D341Med (cell line): ENCODE measurements around the gene DYNC2LI1.

Experiments used
- DNase-seq: peaks from one replicate; pipeline ENCODE4 v3.0.0; 2012; ENCODE audit warnings: low spot score

DYNC2LI1 gene

GRCh38 chr2:43818761-43819160 is 44.9 kb downstream of the DYNC2LI1 start:
- DNase-seq = no peak

- DNase-seq = no peak
Measured at GRCh38 chr2:43819491-43820163, 45.8 kb downstream of the DYNC2LI1 start.

GRCh38 chr2:43822839-43823238 is 49.0 kb downstream of the DYNC2LI1 start:
- DNase-seq = no peak

GRCh38 chr2:43823751-43824150 is 49.9 kb downstream of the DYNC2LI1 start:
- no peak for DNase-seq

- no peak for DNase-seq
Measured at GRCh38 chr2:43824512-43824911, 50.7 kb downstream of the DYNC2LI1 start.

GRCh38 chr2:43824951-43825493 is 51.2 kb downstream of the DYNC2LI1 start:
- no peak for DNase-seq

GRCh38 chr2:43825841-43826240 is 52.0 kb downstream of the DYNC2LI1 start:
- no peak for DNase-seq

GRCh38 chr2:43826305-43827250 is 52.7 kb downstream of the DYNC2LI1 start:
- DNase-seq = no peak

GRCh38 chr2:43831543-43832294 is 57.9 kb downstream of the DYNC2LI1 start:
- DNase-seq = no peak

GRCh38 chr2:43832457-43832856 is 58.6 kb downstream of the DYNC2LI1 start:
- no peak for DNase-seq

GRCh38 chr2:43837033-43837432 is 63.2 kb downstream of the DYNC2LI1 start:
- no peak for DNase-seq

- no peak for DNase-seq
Measured at GRCh38 chr2:43837831-43838559, 64.2 kb downstream of the DYNC2LI1 start.

GRCh38 chr2:43838560-43839267 is 64.9 kb downstream of the DYNC2LI1 start, which contains the start of the genes ABCG5 and ABCG8:
Gene ABCG5, minus strand, starts transcription at chr2:43838839. Its CDS starts 160 bp downstream, at chr2:43838679.
Gene ABCG8, plus strand, starts transcription at chr2:43838971. Its CDS starts 83 bp downstream, at chr2:43839054.
- DNase-seq = no peak

GRCh38 chr2:43839776-43840564 is 66.1 kb downstream of the DYNC2LI1 start:
- DNase-seq = no peak

- no peak for DNase-seq
Measured at GRCh38 chr2:43840965-43841364, 67.1 kb downstream of the DYNC2LI1 start.

- no peak for DNase-seq
Measured at GRCh38 chr2:43841949-43842865, 68.4 kb downstream of the DYNC2LI1 start.

- no peak for DNase-seq
Measured at GRCh38 chr2:43842866-43843226, 69.0 kb downstream of the DYNC2LI1 start.

- DNase-seq = no peak
Measured at GRCh38 chr2:43845181-43845580, 71.3 kb downstream of the DYNC2LI1 start.
